Measurements from ENCODE around the gene REEP6.

DNA sequence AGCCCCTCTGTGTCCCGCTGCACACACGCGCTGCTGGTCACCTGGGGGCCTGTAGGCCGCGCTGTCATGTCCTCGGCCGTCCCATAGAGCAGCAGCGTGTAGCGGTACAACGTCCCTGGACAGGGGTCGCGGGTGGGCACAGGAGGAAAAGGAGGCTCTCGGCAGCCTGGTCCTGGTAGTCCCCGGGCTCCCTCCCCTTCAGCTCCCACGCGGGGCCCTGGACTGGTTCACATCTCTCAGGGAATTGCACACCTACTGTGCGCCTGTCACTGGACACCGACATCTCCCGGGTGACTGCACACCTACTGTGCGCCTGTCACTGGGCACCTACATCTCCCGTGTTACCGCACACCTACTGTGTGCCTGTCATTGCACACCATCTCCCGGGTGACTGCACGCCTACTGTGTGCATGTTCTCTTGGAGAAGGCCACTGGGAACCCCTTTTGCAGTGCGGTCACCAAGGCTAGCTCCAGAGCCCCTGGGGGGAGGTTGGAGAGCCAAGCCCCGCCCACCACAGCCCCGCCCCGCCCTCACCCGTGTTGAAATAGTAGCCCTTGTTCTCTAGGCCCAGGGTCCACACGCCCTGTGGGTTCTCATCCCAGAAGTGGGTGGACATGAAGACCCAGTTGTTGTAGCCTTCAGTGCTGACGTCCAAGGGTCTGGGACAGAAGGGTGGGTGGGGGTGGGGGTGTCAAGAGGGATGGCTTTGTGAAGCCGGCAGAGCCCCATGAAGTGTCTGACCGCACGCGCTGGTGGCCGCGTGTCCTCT lies 8.4 kb upstream of the REEP6 start:
- TF ChIP-seq TAF1 (IDR thresholded peaks at IDR 0.05; ENCODE audit: low read depth, low read length) (no peak), POLR2AphosphoS5 (IDR thresholded peaks at IDR 0.05; ENCODE audit: low read depth, low read length) (no peak), SPI1 (IDR thresholded peaks at IDR 0.05; ENCODE audit: low read depth, low read length) (no peak), POLR2A (IDR thresholded peaks at IDR 0.05; ENCODE audit: low read depth, low read length) (no peak), POU2F2 (IDR thresholded peaks at IDR 0.05; ENCODE audit: low read depth, low read length) (no peak), PAX5 (IDR thresholded peaks at IDR 0.05; ENCODE audit: insufficient read depth, low read length, severe bottlenecking) (no peak)
